SK-N-SH treated with all-trans-retinoic acid at 6 μM for 48 hours (cell line): ENCODE results near the gene C1QL1.

ENCODE experiments used
- ATAC-seq: fragments of 200-7000 bp; cut with Tn5 transposase; 3 replicates; pipeline ENCODE4 v1.9.1; 2020; ENCODE audit warnings: mild to moderate bottlenecking, moderate library complexity
- ARNTL ChIP-seq: fragments of 450-650 bp; formaldehyde crosslinking; IDR thresholded peaks from 2 replicates; pipeline ENCODE4 v1.5.0; 2020; ENCODE audit warnings: low read depth, mild to moderate bottlenecking, moderate library complexity, borderline replicate concordance
- BACH2 ChIP-seq: fragments of 250-450 bp; sonication (Bioruptor Pico); IDR thresholded peaks from 2 replicates; pipeline ENCODE4 v1.9.0; 2021; ENCODE audit warnings: mild to moderate bottlenecking, borderline replicate concordance
- CREB5 ChIP-seq: fragments of 250-450 bp; sonication (Bioruptor Pico); IDR thresholded peaks from 2 replicates; pipeline ENCODE4 v1.5.1; 2020; ENCODE audit warnings: low read depth, mild to moderate bottlenecking, moderate library complexity
- CSDC2 ChIP-seq: fragments of 250-450 bp; sonication (Bioruptor Pico); IDR thresholded peaks from 2 replicates; pipeline ENCODE4 v1.5.0; 2020; ENCODE audit warnings: mild to moderate bottlenecking, moderate library complexity
- CSRNP3 ChIP-seq: fragments of 250-450 bp; sonication (Bioruptor Pico); IDR thresholded peaks from 2 replicates; pipeline ENCODE4 v1.5.1; 2021; ENCODE audit warnings: mild to moderate bottlenecking, moderate library complexity
- ESRRG ChIP-seq: fragments of 250-450 bp; sonication (Bioruptor Pico); IDR thresholded peaks from 2 replicates; pipeline ENCODE4 v1.6.1; 2021; ENCODE audit warnings: mild to moderate bottlenecking
- GLIS3 ChIP-seq: fragments of 250-450 bp; sonication (Bioruptor Pico); IDR thresholded peaks from 2 replicates; pipeline ENCODE4 v1.5.0; 2020; ENCODE audit warnings: mild to moderate bottlenecking, moderate library complexity
- ISL1 ChIP-seq: fragments of 250-450 bp; sonication (Bioruptor Pico); IDR thresholded peaks from 2 replicates; pipeline ENCODE4 v2.1.2; 2022; ENCODE audit warnings: mild to moderate bottlenecking, moderate library complexity
- PATZ1 ChIP-seq: fragments of 250-450 bp; sonication (Bioruptor Pico); IDR thresholded peaks from 2 replicates; pipeline ENCODE4 v1.8.0; 2020; ENCODE audit warnings: mild to moderate bottlenecking, moderate library complexity, borderline replicate concordance
- PPARA ChIP-seq: fragments of 250-450 bp; sonication (Bioruptor Pico); IDR thresholded peaks from 2 replicates; pipeline ENCODE4 v1.5.0; 2020; ENCODE audit warnings: mild to moderate bottlenecking, borderline replicate concordance
- RARB ChIP-seq: fragments of 250-450 bp; sonication (Bioruptor Pico); IDR thresholded peaks from 2 replicates; pipeline ENCODE4 v1.8.0; 2021; ENCODE audit warnings: mild to moderate bottlenecking, moderate library complexity
- SNAI2 ChIP-seq: fragments of 250-450 bp; sonication (Bioruptor Pico); IDR thresholded peaks from 2 replicates; pipeline ENCODE4 v1.5.0; 2020; ENCODE audit warnings: mild to moderate bottlenecking, moderate library complexity
- TCF4 ChIP-seq: fragments of 250-450 bp; sonication (Bioruptor Pico); IDR thresholded peaks from 2 replicates; pipeline ENCODE4 v1.8.0; 2021; ENCODE audit warnings: mild to moderate bottlenecking, moderate library complexity, borderline replicate concordance
- TOX ChIP-seq: fragments of 250-450 bp; sonication (Bioruptor Pico); IDR thresholded peaks from 2 replicates; pipeline ENCODE4 v1.8.0; 2021; ENCODE audit warnings: mild to moderate bottlenecking, moderate library complexity, borderline replicate concordance
- TSHZ2 ChIP-seq: fragments of 250-450 bp; sonication (Bioruptor Pico); IDR thresholded peaks from 2 replicates; pipeline ENCODE4 v1.5.0; 2020; ENCODE audit warnings: mild to moderate bottlenecking, moderate library complexity
- ZC3H10 ChIP-seq: fragments of 250-450 bp; sonication (Bioruptor Pico); IDR thresholded peaks from 2 replicates; pipeline ENCODE4 v1.5.1; 2021; ENCODE audit warnings: mild to moderate bottlenecking, moderate library complexity
- ZFP3 ChIP-seq: fragments of 250-450 bp; sonication (Bioruptor Pico); IDR thresholded peaks from 2 replicates; pipeline ENCODE4 v1.5.0; 2020; ENCODE audit warnings: mild to moderate bottlenecking, moderate library complexity
- ZFP30 ChIP-seq: fragments of 450-650 bp; formaldehyde crosslinking; IDR thresholded peaks from 2 replicates; pipeline ENCODE4 v1.5.0; 2022; ENCODE audit warnings: mild to moderate bottlenecking, moderate library complexity
- ZNF565 ChIP-seq: fragments of 450-650 bp; formaldehyde crosslinking; conservative IDR thresholded peaks from 2 replicates; pipeline ENCODE4 v1.5.0; 2020; ENCODE audit warnings: low read depth, mild to moderate bottlenecking, moderate library complexity
- ZNF70 ChIP-seq: fragments of 450-650 bp; formaldehyde crosslinking; IDR thresholded peaks from 2 replicates; pipeline ENCODE4 v1.5.0; 2020; ENCODE audit warnings: mild to moderate bottlenecking, moderate library complexity
- ZNF8 ChIP-seq: fragments of 450-650 bp; formaldehyde crosslinking; IDR thresholded peaks from 2 replicates; pipeline ENCODE4 v1.5.0; 2020; ENCODE audit warnings: mild to moderate bottlenecking, moderate library complexity

Gene C1QL1

GRCh38 chr17:44992242-44992939 is 24.3 kb upstream of the C1QL1 start (continued):
- no peak for TF ChIP-seq TSHZ2 (CRISPR knock-in tag)
- no peak for TF ChIP-seq TOX (CRISPR knock-in tag)
- TF ChIP-seq ARNTL: no peak
- no peak for TF ChIP-seq ZNF70 (CRISPR knock-in tag)
- TF ChIP-seq ZNF8: no peak
- no peak for TF ChIP-seq SNAI2
- no peak for TF ChIP-seq ZFP3 (CRISPR knock-in tag)
- no peak for TF ChIP-seq TCF4
- TF ChIP-seq ZFP30 (CRISPR knock-in tag): no peak
- TF ChIP-seq RARB (CRISPR knock-in tag): no peak

- TF ChIP-seq TOX (CRISPR knock-in tag) (no peak), ISL1 (no peak), CREB5 (no peak), GLIS3 (no peak), BACH2 (CRISPR knock-in tag) (no peak), TCF4 (no peak), RARB (CRISPR knock-in tag) (no peak), ZFP3 (CRISPR knock-in tag) (no peak), ZNF8 (no peak), ZC3H10 (CRISPR knock-in tag) (no peak), PATZ1 (CRISPR knock-in tag) (no peak), ZNF565 (CRISPR knock-in tag) (no peak), ARNTL (no peak), ZNF70 (CRISPR knock-in tag) (no peak), ESRRG (CRISPR knock-in tag) (no peak), CSDC2 (CRISPR knock-in tag) (no peak)
- no peak for ATAC-seq
Observed at GRCh38 chr17:44990994-44991393, 22.9 kb upstream of the C1QL1 start.

- TF ChIP-seq TSHZ2 (CRISPR knock-in tag): no peak
- TF ChIP-seq RARB (CRISPR knock-in tag): no peak
- TF ChIP-seq PPARA: no peak
- TF ChIP-seq CREB5: no peak
- TF ChIP-seq CSRNP3 (CRISPR knock-in tag): no peak
- TF ChIP-seq ZNF565 (CRISPR knock-in tag): no peak
- no peak for TF ChIP-seq PATZ1 (CRISPR knock-in tag)
- TF ChIP-seq ARNTL: no peak
- no peak for TF ChIP-seq BACH2 (CRISPR knock-in tag)
- no peak for ATAC-seq
Observed at GRCh38 chr17:44989552-44990138, 21.5 kb upstream of the C1QL1 start.
